C4-2B (cell line): ENCODE measurements around the gene RPTOR.

Experiments
- ZFX ChIP-seq: fragments of 450-650 bp; IDR thresholded peaks from 2 replicates; pipeline ENCODE4 v1.6.1; 2017
- TF ChIP-seq, protein P1 (sequence below): fragments of 450-650 bp; conservative IDR thresholded peaks from 2 replicates; pipeline ENCODE4 v1.5.1; 2017; ENCODE audit warnings: mild to moderate bottlenecking

GRCh38 chr17:80726558-80727408 is 182.1 kb downstream of the RPTOR start:
- TF ChIP-seq, protein P1, sequence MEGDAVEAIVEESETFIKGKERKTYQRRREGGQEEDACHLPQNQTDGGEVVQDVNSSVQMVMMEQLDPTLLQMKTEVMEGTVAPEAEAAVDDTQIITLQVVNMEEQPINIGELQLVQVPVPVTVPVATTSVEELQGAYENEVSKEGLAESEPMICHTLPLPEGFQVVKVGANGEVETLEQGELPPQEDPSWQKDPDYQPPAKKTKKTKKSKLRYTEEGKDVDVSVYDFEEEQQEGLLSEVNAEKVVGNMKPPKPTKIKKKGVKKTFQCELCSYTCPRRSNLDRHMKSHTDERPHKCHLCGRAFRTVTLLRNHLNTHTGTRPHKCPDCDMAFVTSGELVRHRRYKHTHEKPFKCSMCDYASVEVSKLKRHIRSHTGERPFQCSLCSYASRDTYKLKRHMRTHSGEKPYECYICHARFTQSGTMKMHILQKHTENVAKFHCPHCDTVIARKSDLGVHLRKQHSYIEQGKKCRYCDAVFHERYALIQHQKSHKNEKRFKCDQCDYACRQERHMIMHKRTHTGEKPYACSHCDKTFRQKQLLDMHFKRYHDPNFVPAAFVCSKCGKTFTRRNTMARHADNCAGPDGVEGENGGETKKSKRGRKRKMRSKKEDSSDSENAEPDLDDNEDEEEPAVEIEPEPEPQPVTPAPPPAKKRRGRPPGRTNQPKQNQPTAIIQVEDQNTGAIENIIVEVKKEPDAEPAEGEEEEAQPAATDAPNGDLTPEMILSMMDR, result no peak
- TF ChIP-seq ZFX, result no peak
